ENCODE measurements around the gene PRTFDC1.
"Not testable (repeated sequence)": the region's sequence is repeated elsewhere in the genome, so short reads cannot be mapped to it uniquely, and the experiment has no call there.

The PRTFDC1 gene

DNA sequence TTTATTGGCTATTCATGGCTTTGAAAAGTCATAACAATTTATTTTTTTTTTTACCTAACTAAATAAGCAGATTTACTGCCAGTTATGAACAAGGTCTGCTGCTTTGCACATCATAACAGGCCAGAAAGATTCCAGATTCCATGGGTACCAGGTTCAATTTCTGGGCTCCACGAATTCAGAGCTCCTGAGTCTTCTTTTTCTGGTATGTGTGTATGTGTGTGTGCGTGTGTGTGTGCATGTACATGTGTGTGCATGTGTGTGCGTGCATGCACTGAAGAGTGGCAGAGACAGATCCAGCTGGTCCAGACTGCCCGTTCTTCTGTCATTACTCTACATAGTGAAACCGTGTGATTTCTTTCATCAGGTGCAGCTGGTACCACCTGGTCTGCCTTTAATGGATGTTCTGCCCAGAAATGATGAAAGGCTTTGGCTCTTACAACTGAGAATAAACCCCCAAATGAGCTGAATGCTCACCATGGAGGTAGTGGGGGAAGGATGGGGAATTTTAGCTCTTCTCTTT, 14.6 kb upstream of the PRTFDC1 start:
- no peak for DNase-seq (ENCODE audit: insufficient read length, low spot score)
- FAIRE-seq: peak; percentile 62

DNA sequence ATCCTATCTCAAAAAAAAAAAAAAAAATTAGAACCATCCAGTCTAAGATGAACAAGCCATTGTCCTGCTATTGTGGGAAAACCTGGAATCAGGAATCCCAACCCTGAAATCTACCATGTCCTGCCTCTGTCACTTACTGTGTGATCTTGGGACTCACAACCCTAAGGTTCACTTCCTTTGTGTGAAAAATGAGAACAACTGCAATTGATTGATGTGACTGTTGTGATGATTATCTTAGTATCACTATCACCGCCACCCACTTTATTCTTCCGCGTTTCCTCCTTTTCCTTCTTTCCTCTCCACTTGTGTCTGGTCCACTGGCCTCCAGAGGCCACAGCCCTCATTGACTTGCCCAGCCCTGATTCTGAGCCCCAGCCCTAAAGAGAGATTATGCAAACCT, 12.6 kb upstream of the PRTFDC1 start:
- DNase-seq (ENCODE audit: insufficient read length, low spot score): no peak
- no peak for FAIRE-seq

DNA sequence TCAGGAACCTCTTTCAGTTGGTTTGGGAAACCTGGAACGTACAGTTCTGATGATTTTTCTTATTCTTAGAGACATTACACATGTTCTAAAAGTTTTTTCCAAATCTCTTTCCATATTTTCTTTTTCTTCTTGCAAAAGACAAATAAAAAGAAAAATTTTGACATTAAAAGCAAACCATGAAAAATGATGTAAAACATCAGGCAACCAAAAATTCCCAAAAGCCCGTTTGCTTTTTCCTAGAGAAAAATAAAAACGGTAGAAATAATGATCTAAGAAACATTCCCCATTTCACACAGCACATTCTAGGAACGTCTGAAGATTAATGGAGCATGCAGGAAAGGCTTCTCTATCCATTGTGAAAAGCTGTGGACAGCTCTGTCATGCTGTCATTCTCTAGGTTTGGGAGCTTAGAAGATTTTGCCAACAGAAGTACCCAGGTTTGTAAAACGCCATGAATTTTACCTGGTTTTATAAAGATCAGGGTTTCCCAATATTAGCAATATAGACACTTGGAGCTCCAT, 11.2 kb upstream of the PRTFDC1 start:
- no peak for FAIRE-seq
- DNase-seq (ENCODE audit: insufficient read length, low spot score): no peak

DNA sequence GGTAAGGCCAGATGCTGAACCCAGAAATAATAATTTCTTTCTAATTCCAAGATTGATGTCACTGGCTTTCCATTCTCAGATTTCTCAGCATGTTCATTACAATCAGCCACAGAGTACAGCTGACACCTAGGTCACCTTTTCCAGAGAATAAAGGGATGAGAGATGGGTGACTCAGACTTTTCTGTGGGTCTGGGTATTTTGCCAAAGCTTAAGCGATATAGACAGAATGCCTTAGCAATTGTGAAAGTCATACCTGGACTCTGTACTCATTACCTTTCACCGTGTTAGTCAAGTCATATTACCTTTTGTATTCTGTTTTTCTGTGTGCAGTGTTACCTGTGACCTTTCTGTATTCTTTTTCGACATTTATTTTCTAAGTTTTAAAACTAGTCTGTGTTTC, 10.6 kb upstream of the PRTFDC1 start:
- DNase-seq (ENCODE audit: insufficient read length, low spot score) (no peak), FAIRE-seq (no peak)

DNA sequence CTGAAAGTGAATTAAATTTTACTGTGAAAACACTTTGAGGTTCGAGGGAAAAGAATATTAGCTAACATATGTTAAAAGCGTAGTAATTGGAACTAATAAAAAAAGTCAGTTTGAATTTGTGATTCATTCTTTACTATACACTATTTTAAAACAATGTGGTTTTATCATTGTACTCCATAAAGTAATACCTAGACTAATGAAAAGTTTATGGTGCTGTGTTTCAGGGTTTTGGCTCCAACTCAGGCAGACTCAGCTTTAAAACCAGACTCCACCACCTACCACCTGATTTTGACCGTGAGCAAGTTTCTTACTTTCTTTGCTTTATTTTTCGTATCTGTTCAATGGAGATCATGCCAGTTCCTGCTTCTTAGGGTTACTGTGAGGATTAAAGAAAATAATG, 9.2 kb upstream of the PRTFDC1 start:
- FAIRE-seq (no peak), DNase-seq (ENCODE audit: insufficient read length, low spot score) (no peak)

DNA sequence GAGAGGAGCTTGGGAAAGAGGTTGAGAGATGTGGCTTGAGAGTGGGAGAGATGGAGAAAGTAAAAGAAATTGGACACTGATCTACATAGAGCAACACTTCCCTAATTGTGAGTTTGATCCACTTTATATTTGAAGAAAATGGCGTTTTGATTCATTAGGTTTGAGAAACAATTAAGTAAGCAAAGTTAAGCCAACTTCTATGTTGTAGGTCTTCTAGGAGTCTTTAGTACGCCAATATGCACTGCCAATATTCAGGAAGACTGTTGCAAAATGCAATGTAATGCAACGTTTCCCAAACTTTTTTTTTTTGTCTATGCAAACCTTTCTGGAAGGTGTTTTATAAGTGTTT, 7.0 kb upstream of the PRTFDC1 start:
- no peak for FAIRE-seq
- DNase-seq (ENCODE audit: insufficient read length, low spot score): no peak

DNA sequence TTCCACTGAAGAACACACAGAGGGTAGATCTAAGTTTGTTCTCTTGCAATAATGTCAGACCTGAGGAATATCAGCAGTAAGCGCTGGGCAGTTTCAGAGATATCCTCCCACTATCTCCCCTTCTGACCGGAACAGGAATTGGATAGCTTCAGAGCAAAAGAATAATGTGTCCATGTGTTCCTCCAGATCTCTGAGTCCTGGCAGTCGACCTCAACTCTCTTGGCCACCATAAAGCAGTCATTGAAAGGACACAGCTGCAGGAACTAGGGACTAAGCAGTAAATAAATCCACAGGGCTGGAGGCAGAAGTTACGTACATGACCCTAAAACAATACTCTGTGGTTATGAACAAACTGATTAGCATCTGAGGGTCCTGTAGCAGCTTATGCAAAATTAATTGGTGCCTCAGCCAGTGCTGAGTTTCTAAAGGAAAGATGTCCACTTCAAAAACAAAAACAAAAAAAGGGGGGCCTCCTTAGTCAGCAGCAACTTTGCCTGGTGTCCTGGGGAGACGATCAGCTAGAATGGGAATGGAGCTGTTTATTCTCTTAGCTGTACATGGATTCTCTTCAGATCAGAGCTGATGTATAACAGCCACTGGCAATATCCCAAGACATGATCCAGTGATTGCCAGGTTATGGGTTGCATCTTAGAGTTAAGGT, 6.4 kb upstream of the PRTFDC1 start:
- FAIRE-seq (peak; percentile 68), DNase-seq (ENCODE audit: insufficient read length, low spot score) (no peak)

DNA sequence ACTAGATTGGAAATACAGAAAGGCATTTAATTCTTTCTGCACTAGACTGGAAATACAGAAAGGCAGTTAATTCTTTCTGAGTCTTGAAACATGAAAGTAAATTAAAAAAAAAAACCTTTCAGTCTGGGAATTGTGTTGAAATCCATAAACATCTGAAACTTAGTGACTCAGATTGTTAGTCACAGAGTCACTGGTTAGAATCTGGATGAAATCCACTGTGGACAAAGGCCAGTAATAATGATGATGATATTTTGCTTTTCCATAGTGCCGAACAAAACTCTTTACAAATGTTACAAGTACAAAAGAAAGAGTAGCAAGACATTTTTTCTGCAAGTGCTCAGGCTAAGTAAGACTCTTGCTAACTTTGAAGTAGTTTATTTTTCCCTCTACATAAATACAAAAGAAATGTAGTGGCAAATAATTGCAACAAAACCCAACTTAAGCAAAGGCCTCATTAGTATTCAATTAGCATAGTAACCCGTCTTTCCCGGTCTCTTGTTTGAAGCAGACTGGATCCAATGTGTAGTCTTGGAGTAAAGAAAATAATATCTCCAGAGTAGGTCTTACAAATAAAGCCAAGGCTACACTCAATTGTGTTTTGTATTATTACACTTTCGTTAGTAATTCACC, 5.8 kb upstream of the PRTFDC1 start:
- peak; percentile 31 for FAIRE-seq

DNA sequence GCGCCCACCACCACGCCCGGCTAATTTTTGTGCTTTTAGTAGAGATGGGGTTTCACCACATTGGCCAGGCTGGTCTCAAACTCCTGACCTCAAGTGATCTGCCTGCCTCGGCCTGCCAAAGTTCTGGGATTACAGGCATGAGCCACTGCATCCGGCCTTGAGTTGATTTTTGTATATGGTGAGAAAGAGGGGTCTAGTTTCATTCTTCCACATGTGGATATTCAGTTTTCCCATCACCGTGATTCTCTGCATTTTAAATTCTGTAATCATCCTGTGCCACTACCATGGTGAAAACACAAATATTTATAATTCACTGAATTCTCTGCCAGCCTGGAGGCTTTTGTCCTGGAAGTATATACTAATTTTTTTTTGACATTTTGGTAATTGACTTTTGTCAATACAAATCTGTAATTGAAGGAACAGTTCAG, 5.2 kb upstream of the PRTFDC1 start:
- FAIRE-seq; DNase-seq (ENCODE audit: insufficient read length, low spot score): not testable (repeated sequence)

More for the DNA sequence above, 5.8 kb upstream of the PRTFDC1 start:
- peak; percentile 54 for DNase-seq (ENCODE audit: insufficient read length, low spot score)

DNA sequence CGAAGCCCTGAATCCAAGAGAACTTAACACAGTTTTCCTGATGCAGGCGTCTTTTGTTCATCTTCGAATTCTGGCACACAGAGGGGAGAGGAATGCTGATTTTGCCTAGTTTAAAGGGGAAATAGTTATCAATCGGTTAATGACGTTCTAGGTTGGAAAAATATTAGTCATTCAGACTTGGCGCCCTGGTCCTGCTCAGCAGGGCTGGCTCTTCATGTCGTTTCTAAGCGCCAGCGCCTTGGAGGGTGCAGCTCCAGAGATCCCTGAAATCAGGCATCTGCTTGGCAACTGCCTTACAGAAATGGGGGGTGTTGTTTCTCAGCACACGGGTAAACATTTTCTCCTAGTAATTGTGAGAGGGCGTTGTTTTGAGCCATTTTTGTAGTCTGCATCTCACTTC, 1.3 kb upstream of the PRTFDC1 start:
- DNase-seq (ENCODE audit: insufficient read length, low spot score) (no peak), FAIRE-seq (no peak)

DNA sequence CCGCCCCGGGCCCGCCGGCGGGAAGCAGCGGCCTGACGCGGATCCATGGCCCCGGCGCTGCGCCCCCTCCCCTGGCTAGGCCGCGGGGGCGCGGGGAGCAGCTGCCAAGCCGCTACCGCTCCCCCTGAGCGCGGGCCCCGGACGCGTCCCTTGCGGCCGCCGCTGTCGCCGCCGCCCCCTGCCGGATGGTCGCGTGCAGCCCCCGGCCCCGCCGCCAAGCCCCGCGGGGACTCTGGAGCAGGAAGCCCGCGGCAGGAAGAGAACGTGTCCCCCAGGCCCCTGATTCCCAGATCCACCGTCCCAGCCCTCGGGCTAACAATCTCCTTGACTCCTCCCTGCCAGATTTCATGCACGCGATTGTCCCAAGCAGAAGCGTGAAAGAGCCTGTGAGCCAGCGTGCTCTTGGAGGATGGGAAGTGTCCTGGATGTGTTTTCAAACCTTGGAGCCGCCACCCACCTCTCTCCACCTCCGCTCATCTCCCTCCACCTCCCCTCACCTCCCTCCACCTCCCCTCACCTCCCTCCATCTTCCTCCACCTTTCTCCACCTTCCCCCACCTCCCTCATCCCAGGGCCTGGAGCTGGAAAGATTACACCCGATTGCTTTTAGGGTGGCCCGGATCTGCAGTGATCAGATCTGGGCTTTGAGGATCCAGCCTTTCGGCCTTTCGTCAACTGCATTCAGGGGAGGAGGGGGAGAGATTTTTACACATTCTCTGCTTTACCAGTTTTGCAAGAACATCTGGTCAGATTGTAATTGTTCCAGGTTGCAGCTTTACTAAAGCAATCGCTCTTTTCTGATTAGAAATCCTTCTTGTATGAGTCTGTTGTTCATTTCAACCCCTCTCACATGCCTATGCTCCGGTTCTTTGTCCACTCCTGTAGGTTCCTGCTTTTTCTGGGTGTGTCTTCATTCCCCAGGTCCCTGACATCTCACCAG, 570 bp upstream of the PRTFDC1 start:
- FAIRE-seq: peak; percentile 85
- peak; percentile 61 for DNase-seq (ENCODE audit: insufficient read length, low spot score)

DNA sequence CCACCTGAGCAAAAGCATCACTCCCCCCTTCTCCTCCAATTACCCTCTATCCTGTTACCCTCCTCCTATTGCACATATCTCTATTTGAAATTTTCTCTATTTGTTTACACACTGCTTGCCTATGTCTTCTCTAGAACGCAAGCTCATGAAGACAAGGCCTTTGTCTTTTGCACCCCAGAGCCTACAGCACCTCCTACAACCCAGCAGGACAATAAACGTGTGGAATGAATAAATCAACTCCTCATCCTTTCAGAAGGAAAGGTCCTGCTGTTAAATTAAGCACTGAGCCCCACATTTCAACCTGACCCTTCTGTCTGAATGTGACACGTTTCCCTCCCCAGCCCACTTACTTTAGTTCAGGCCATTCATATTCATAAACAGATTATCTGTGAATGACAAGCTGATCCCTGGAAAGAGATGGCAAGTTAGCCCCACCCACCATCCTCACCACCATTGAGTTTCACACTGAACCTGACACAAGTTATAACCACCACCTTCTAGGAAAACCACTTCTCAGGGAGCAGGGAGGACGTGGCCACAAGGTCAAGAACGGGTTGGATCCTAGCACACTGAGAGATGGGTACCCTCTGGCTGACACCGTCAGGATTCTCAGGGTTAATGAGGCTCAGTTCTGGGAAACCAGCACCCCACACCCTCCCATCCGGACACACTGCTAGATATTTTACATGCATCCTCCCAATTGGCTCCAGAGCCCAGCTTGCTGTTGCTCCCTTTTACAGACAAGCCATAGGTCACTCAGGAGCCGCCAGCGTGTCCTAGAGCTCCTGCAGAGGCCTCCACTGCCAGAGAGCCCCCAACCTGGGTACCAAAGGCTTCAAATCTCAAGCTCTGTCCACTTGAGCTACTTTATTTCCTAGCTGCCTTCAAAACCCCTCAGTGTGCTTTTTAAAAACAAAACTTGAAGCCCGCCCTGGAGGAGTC, 934 bp downstream of the PRTFDC1 start:
- FAIRE-seq (peak; percentile 81), DNase-seq (ENCODE audit: insufficient read length, low spot score) (no peak)

DNA sequence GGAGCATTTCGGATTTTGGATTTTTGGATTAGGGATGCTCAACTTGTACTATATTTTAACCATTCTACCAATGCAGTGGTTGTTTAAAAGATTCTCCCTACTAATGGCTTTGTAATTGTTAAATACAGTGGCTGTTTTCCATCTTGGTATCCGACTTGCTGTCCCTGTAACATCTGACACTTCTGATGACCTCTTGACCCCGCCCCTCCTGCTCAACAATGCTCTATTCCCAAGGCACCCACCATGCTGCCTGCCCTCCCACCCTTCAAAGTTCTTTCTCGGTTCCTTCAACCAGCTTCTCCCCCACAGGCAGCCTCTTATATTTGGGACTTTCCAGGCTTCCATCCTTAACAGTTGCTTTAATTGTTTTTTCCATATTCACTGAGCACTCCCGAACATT, 2.0 kb downstream of the PRTFDC1 start:
- DNase-seq (ENCODE audit: insufficient read length, low spot score) (no peak), FAIRE-seq (no peak)

DNA sequence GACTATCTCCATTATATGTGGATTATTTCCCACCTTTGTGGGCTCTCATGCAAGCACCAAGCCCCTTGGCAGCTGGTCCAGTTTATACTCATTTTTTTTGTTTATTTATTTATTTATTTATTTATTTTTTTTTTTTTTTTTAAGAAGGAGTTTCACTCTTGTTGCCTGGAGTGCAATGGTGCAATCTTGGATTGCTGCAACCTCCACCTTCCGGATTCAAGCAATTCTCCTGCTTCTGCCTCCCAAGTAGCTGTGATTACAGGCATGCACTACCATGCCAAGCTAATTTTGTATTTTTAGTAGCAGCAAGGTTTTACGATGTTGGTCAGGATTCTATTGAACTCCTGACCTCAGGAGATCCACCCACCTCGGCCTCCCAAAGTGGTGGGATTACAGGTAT, 2.8 kb downstream of the PRTFDC1 start:
- DNase-seq (ENCODE audit: insufficient read length, low spot score): no peak
- no peak for FAIRE-seq

DNA sequence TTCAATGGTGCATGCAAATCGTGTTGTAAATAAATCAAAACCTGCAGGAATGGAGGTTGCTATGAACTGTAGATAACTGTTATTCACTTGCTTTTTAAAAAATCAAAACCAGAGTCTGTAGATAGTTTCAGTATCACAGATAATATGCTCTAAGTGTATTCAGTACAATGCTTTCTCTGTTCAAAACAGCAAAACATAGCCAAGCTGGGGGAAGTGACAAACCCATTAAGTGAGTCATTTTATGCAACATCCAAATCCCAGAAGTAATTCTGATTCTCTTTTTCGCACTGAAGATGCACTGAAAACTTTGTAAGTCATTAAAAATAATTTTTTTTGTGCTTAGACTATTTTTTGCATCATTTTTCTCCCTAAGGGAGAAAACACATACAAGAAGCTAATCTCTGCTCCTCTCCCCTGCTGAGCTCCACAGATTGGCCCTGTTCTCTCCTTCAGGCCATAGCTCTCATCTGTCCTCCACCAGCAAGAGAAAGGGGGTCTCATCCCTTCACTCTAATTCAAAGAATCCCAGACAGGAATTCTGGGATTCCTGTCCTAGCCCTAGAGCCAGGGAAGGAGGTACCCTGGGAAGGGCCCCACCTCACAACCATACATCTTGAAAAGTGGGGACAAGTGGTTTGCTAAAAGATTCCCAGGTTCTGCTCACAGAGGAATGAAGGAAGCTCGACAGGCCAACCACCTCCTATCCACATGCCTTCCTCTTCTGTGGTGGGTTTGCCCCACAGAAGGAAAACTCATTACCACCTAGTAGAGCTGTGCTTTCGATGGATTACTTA, 4.9 kb downstream of the PRTFDC1 start:
- FAIRE-seq (no peak), DNase-seq (ENCODE audit: insufficient read length, low spot score) (no peak)

DNA sequence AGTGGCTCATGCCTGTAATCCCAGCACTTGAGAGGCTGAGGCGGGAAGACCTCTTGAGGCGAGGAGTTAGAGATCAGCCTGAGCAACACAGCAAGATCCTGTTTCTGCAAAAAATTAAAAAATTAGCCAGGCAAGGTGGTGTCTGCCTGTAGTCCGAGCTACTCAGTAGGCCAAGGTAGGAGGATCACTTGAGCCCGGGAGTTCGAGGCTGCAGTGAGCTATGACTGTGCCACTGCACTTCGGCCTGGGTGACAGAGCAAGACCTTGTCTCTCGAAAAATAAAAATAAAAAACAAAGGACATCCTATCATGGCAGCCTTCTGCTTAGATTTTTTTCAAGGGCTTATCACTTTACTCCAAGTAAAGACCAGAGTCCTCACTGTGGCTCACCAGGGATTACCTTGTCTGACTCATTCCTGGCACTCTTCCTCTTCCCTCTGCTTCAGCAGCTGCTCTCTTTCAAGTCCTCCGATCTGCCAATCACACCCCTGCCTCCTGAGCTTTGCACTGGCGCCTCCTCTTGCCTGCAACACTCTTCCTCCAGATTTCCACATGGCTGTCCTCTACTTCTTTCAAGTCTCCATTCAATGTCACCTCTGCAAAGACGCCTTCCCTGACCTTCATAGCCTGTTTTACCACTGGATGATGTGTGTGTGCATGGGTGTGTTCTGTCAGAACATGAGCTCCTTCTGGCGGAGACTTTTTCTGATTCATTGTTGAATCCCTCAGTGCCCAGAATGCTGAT, 7.7 kb downstream of the PRTFDC1 start:
- FAIRE-seq (peak; percentile 9), DNase-seq (ENCODE audit: insufficient read length, low spot score) (no peak)

DNA sequence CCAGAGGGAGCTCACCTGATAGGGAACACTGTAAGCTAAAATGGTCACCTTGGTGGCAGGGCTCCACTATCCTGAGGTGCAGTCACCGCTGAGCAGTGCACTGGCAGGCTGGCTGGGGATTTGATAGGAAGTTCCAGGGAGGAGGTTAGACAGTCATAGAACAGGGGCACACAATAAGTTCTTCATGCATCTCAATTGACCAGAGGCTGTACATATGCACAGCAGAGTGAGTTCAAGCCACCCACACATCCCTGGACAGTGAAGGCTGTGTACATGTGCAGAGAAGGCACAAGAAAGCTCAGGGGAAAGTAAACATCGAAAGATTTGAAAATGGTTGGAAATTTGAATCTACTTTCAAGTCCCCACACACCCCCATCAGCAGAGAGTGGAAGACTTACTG, 13.9 kb downstream of the PRTFDC1 start:
- DNase-seq (ENCODE audit: insufficient read length, low spot score) (no peak), FAIRE-seq (no peak)

DNA sequence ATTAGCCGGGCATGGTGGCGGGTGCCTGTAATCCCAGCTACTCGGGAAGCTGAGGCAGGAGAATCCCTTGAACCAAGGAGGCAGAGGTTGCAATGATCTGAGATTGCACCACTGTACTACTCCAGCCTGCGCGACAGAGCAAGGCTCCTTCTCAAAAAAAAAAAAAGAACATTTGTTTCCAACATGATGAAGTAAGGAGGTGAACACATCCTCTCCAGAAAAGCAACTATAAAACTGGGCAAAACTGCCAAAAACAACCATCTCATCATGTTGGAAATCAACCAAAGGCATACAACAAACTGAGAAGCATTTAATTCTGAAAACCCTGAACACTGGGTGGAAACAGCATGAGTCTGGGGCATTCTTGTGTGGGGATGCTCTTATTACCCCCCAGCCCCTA, 14.3 kb downstream of the PRTFDC1 start:
- no peak for DNase-seq (ENCODE audit: insufficient read length, low spot score)
- no peak for FAIRE-seq

Data from HTR-8/SVneo (cell line).